Ishikawa (cell line): ENCODE results near the gene UBE2D3.

Experiments
- CEBPB ChIP-seq: IDR thresholded peaks from 2 replicates; pipeline ENCODE4 v1.6.1; 2012
- CREB1 ChIP-seq: IDR thresholded peaks from 2 replicates; pipeline ENCODE4 v1.6.1; 2012; ENCODE audit warnings: low read depth
- EP300 ChIP-seq: IDR thresholded peaks from 2 replicates; pipeline ENCODE4 v1.6.1; 2012; ENCODE audit warnings: borderline replicate concordance
- FOXM1 ChIP-seq: IDR thresholded peaks from 2 replicates; pipeline ENCODE4 v1.6.1; 2012; ENCODE audit warnings: low read depth, borderline replicate concordance
- REST ChIP-seq: IDR thresholded peaks from 2 replicates; pipeline ENCODE4 v1.6.1; 2012; ENCODE audit warnings: low read depth, mild to moderate bottlenecking
- TAF1 ChIP-seq: IDR thresholded peaks from 2 replicates; pipeline ENCODE4 v1.6.1; 2012; ENCODE audit warnings: low read depth, mild to moderate bottlenecking
- TEAD4 ChIP-seq: IDR thresholded peaks from 2 replicates; pipeline ENCODE4 v1.6.1; 2012
- YY1 ChIP-seq: IDR thresholded peaks from 2 replicates; pipeline ENCODE4 v1.6.1; 2012; ENCODE audit warnings: low read depth
- TF ChIP-seq, protein P1 (sequence below): IDR thresholded peaks from 2 replicates; pipeline ENCODE4 v1.6.1; 2012

- TF ChIP-seq YY1 (no peak), REST (no peak), TAF1 (no peak), CEBPB (no peak), TEAD4 (no peak), EP300 (no peak), CREB1 (no peak), FOXM1 (no peak)
- TF ChIP-seq, protein P1, sequence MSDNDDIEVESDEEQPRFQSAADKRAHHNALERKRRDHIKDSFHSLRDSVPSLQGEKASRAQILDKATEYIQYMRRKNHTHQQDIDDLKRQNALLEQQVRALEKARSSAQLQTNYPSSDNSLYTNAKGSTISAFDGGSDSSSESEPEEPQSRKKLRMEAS = no peak
These were observed 45.8 kb downstream of the UBE2D3 start for GRCh38 chr4:102781570-102781969.
